HG03064 (cell line): ENCODE measurements around the gene CD37.
"Not testable (repeated sequence)": the region's sequence is repeated elsewhere in the genome, so short reads cannot be mapped to it uniquely, and the experiment has no call there.

ENCODE experiments used
- ATAC-seq: cut with Tn5 transposase; IDR thresholded peaks from one replicate; pipeline ENCODE4 v1.9.1; 2021; ENCODE audit warnings: low read depth; ENCODE audit not compliant: unreplicated experiment

Gene CD37

DNA sequence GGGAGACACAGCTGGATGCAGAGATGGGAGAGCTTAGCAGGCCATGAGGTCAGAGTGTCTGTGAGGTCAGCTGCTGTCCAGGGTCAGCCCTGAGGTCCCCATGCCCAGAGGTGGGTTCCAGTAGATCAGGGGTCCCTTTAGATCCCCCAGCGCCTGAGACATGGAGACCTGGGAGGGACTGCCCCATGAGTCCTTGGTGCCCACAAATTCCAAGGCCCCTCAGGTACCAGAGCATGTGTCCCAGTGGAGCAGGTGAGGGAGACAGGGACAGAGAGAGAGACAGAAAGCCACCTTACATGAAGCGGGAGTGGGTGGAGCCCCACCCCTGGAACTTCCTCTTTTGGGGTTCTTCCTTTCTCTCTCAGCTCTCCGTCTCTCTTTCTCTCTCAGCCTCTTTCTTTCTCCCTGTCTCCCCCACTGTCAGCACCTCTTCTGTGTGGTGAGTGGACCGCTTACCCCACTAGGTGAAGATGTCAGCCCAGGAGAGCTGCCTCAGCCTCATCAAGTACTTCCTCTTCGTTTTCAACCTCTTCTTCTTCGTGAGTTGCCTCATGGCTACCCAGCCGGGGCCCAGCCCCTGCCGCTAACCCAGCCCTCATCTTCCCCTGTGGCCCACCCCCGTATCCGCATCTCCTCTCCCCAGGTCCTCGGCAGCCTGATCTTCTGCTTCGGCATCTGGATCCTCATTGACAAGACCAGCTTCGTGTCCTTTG lies at the start of gene CD37:
CD37 (plus strand) TSS at position 336 of the 713 bp plus-strand sequence; CDS start at position 471, 135 bp downstream.
- no peak for ATAC-seq

GRCh38 chr19:49287141-49287770 lies 48.0 kb upstream of the CD37 start:
- ATAC-seq: no peak

GRCh38 chr19:49288205-49288604 lies 47.0 kb upstream of the CD37 start:
- not testable (repeated sequence) for ATAC-seq

DNA sequence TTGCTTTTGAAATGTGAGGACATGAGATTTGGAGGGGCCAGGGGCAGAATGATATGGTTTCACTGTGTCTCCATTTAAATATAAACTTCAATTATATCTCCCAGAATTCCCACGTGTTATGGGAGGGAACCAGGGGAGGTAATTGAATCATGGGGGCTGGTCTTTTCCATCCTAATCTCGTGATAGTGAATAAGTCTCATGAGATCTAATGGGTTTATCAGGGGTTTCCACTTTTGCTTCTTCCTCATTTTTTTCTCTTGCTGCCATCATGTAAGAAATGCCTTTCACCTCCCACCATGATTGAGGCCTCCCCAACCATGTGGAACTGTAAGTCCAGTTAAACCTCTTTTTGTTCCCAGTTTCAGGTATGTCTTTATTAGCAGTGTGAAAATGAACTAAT lies 45.9 kb upstream of the CD37 start:
- ATAC-seq: not testable (repeated sequence)

GRCh38 chr19:49290517-49290916 lies 44.7 kb upstream of the CD37 start:
- no peak for ATAC-seq

GRCh38 chr19:49294401-49294800 lies 40.8 kb upstream of the CD37 start:
- no peak for ATAC-seq

GRCh38 chr19:49295208-49295880 lies 39.9 kb upstream of the CD37 start:
- no peak for ATAC-seq

- ATAC-seq: no peak
These were observed 37.8 kb upstream of the CD37 start for GRCh38 chr19:49297403-49297802.

GRCh38 chr19:49298653-49299052 lies 36.6 kb upstream of the CD37 start:
- not testable (repeated sequence) for ATAC-seq

GRCh38 chr19:49301165-49301865 lies 33.9 kb upstream of the CD37 start:
- no peak for ATAC-seq

- no peak for ATAC-seq
These were observed 33.3 kb upstream of the CD37 start for GRCh38 chr19:49301866-49302252.

GRCh38 chr19:49306734-49307133 lies 28.5 kb upstream of the CD37 start:
- not testable (repeated sequence) for ATAC-seq

GRCh38 chr19:49309087-49309486 lies 26.1 kb upstream of the CD37 start:
- no peak for ATAC-seq

DNA sequence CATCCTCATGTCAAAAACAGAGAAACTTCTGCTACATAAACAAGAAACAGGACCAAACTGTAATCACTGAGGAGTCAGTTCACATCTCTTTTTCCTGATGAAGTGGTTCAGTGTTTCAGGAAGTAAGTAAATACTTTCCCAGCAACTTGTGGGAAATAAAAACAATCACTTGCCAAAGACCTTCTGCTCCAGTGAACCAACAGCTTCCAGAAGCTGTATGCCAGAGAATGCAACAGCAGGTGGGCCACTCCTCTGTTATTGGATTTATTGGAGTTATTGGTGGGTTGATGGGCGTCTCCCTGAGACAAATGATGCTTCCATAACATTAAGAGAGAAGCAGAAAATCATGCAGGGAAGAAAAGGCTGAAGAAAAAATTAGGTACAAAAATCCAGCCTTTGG lies 20.1 kb upstream of the CD37 start:
- ATAC-seq: no peak

DNA sequence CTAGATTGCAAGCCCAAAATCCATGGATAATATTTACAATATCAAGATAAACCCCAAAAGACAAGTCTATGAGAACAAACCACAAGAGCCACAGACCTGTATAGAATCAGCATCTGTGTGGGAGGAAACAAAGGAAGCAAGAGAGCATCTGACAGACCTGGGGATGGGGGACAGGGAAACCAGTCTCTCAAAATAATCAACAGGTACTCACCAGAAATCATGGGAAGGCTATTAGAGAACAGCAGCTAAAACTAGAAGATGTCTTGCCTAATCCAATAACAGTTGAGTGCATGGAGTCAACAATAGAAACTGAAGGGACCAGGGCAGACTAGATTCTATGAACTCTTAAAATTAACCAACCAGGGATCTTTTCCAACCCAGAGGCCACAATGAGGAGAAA lies 18.9 kb upstream of the CD37 start:
- ATAC-seq: no peak

- no peak for ATAC-seq
These were observed 16.9 kb upstream of the CD37 start for GRCh38 chr19:49318296-49318695.

GRCh38 chr19:49324801-49325576 lies 10.2 kb upstream of the CD37 start, which contains the start of gene SLC6A16:
Gene SLC6A16 (minus strand): TSS chr19:49325191. CDS start chr19:49311347, 13,844 bp downstream.
- ATAC-seq: no peak

- ATAC-seq: not testable (repeated sequence)
These were observed 9.4 kb upstream of the CD37 start for GRCh38 chr19:49325756-49326155.

- no peak for ATAC-seq
These were observed 9.0 kb upstream of the CD37 start for GRCh38 chr19:49326165-49326704.
